Measurements from ENCODE around the gene SPECC1L.

Gene SPECC1L

GRCh38 chr22:24463071-24463760, 192.6 kb downstream of the SPECC1L start:
- Histone ChIP-seq H3K27ac (no peak overlapping the region), H3K79me2 (ENCODE audit: insufficient read depth, low read depth) (no peaks in the 10 kb centered on the region), H2AFZ (ENCODE audit: low read depth) (no peak overlapping the region), H3K4me2 (no peak overlapping the region), H3K4me1 (ENCODE audit: low read depth, poor library complexity, severe bottlenecking) (peaks cover 77% of the 10 kb centered on the region), H3K9ac (no peak overlapping the region), H4K20me1 (ENCODE audit: insufficient read depth) (no peaks in the 10 kb centered on the region), H3K27me3 (ENCODE audit: insufficient read depth, low read depth) (no peaks in the 10 kb centered on the region), H3K4me3 (IDR thresholded peaks at IDR 0.05; ENCODE audit: insufficient read depth, low read depth, low read length) (no peak overlapping the region), H3K36me3 (ENCODE audit: insufficient read depth) (no peaks in the 10 kb centered on the region)
- no peak for TF ChIP-seq CTCF (conservative IDR thresholded peaks at IDR 0.05; ENCODE audit: low read depth, low read length)

- H3K27me3 ChIP-seq (ENCODE audit: insufficient read depth, low read depth) = no peaks in the 10 kb centered on the region
- H2AFZ ChIP-seq (ENCODE audit: low read depth) = no peak overlapping the region
Measured at GRCh38 chr22:24465566-24465965, 194.9 kb downstream of the SPECC1L start.

DNA sequence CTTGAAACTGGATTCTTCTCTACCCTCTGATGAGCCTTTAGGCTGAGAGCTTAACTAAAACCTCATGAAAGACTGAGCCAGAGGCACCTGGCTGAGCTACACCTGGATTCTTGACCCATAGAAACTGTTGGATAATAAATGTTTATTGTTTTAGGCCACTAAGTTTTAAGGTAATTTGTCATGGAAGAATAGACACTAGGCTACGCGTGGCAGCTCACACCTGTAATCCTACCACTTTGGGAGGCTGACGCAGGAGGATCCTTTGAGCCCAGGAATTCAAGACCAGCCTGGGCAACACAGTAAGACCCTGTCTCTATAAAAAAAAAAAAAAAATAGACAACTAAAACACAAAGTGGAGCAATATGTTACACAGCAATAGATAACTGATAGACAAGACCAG, 195.3 kb downstream of the SPECC1L start:
- H2AFZ ChIP-seq (ENCODE audit: low read depth) = no peak overlapping the region
- H3K9ac ChIP-seq = no peak overlapping the region
- no peak overlapping the region for H3K4me2 ChIP-seq
- TF ChIP-seq CTCF (conservative IDR thresholded peaks at IDR 0.05; ENCODE audit: low read depth, low read length) = no peak
- no peaks in the 10 kb centered on the region for H3K79me2 ChIP-seq (ENCODE audit: insufficient read depth, low read depth)
- no peaks in the 10 kb centered on the region for H3K36me3 ChIP-seq (ENCODE audit: insufficient read depth)
- H3K27ac ChIP-seq = no peak overlapping the region
- H3K4me1 ChIP-seq (ENCODE audit: low read depth, poor library complexity, severe bottlenecking) = peaks cover 56% of the 10 kb centered on the region
- H3K4me3 ChIP-seq (IDR thresholded peaks at IDR 0.05; ENCODE audit: insufficient read depth, low read depth, low read length) = no peak overlapping the region
- no peaks in the 10 kb centered on the region for H3K27me3 ChIP-seq (ENCODE audit: insufficient read depth, low read depth)
- no peaks in the 10 kb centered on the region for H4K20me1 ChIP-seq (ENCODE audit: insufficient read depth)

More at GRCh38 chr22:24465566-24465965, 194.9 kb downstream of the SPECC1L start:
- Histone ChIP-seq H3K9ac (no peak overlapping the region), H3K4me2 (no peak overlapping the region), H4K20me1 (ENCODE audit: insufficient read depth) (no peaks in the 10 kb centered on the region), H3K4me1 (ENCODE audit: low read depth, poor library complexity, severe bottlenecking) (peaks cover 58% of the 10 kb centered on the region), H3K4me3 (IDR thresholded peaks at IDR 0.05; ENCODE audit: insufficient read depth, low read depth, low read length) (no peak overlapping the region), H3K36me3 (ENCODE audit: insufficient read depth) (no peaks in the 10 kb centered on the region), H3K79me2 (ENCODE audit: insufficient read depth, low read depth) (no peaks in the 10 kb centered on the region), H3K27ac (no peak overlapping the region)
- no peak for TF ChIP-seq CTCF (conservative IDR thresholded peaks at IDR 0.05; ENCODE audit: low read depth, low read length)

DNA sequence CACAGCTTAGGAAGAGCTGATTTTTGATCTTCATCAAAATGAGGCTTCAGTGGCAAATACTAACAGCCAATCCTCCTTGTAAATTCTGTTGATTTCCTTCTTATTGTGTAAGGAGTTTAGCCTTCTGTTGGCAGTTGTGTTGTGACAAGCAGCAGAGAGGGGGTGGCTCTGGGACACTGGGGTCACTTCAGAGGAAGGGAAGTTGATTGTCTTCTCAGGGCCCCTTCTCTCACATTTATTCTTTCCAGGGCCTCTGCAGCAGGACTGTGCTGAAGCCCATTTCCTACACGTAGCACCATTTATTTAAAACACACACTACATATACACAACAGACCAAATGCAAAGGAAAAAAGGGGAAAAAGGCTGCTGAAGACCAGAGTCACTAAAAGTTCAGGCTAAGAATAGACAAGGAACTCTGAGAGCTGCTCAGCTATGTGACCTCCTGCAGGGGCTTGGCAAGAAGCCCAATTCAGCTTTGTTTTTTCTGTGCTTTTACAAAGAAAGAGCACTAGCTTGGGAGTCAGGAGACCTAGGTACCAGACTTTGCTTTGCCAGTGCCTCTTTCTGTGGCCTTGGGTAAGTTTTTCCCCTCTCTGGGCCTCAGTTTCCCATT, 196.2 kb downstream of the SPECC1L start:
- no peak for TF ChIP-seq CTCF (conservative IDR thresholded peaks at IDR 0.05; ENCODE audit: low read depth, low read length)
- Histone ChIP-seq H3K9ac (no peak overlapping the region), H3K36me3 (ENCODE audit: insufficient read depth) (no peaks in the 10 kb centered on the region), H3K4me1 (ENCODE audit: low read depth, poor library complexity, severe bottlenecking) (peaks cover 48% of the 10 kb centered on the region), H3K27ac (peak overlapping the region; percentile 16; the same call in 1 of the 2 replicates), H2AFZ (ENCODE audit: low read depth) (peak overlapping the region; percentile 2; the same call in 1 of the 2 replicates), H3K79me2 (ENCODE audit: insufficient read depth, low read depth) (no peaks in the 10 kb centered on the region), H4K20me1 (ENCODE audit: insufficient read depth) (no peaks in the 10 kb centered on the region), H3K4me2 (peak overlapping the region; percentile 79), H3K4me3 (IDR thresholded peaks at IDR 0.05; ENCODE audit: insufficient read depth, low read depth, low read length) (no peak overlapping the region), H3K27me3 (ENCODE audit: insufficient read depth, low read depth) (no peaks in the 10 kb centered on the region)

Measured in KMS-11 (cell line).